GM12891 (cell line): ENCODE data around the gene SLC66A1.

ENCODE experiments used
- PAX5 ChIP-seq: IDR thresholded peaks from 2 replicates; pipeline ENCODE4 v1.6.1; 2011; ENCODE audit warnings: low read length, moderate library complexity, mild to moderate bottlenecking; ENCODE audit not compliant: insufficient read depth, severe bottlenecking
- POLR2A ChIP-seq: IDR thresholded peaks from 2 replicates; pipeline ENCODE4 v1.6.1; 2011; ENCODE audit warnings: low read depth, low read length, control low read depth
- POLR2AphosphoS5 ChIP-seq: IDR thresholded peaks from 2 replicates; pipeline ENCODE4 v1.6.1; 2011; ENCODE audit warnings: low read depth, low read length, control low read depth
- POU2F2 ChIP-seq: IDR thresholded peaks from 2 replicates; pipeline ENCODE4 v1.6.1; 2011; ENCODE audit warnings: low read depth, mild to moderate bottlenecking, control low read depth, low read length, moderate library complexity
- TAF1 ChIP-seq: IDR thresholded peaks from 2 replicates; pipeline ENCODE4 v1.6.1; 2011; ENCODE audit warnings: low read depth, low read length, control low read depth

DNA sequence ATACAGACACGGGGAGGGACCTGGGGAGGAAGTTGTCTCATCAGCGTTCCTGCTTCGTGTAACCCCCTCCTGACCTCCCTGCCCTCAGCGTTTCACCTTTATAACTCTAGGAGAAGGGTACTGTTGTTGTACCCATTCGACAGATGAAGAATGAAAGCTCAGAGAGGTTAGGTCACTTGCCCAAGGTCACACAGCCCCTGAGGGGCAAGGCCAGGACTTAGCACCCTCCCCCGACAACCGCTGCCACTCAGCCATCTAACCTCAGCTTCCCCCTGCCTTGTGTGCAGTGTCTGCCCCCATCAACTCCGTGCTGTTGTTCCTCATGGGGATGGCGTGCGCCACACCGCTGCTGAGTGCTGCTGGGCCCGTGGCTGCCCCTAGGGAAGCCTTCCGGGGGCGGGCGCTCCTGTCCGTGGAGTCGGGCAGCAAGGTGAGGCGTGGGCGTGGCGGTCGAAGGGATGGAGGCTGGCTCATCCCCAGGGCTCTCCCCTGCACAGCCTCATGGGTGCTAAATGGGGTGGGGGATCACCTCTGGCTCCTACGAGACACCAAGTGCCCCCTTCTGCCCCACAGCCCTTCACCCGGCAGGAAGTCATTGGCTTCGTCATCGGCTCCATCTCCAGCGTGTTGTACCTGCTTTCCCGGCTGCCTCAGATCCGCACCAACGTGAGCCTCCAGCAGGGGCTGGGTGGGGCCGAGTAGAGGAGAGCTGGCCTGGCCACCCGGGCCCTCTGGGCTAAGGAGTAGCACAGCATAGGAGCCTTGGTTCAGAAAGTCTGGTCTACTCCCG is 14.0 kb downstream of the SLC66A1 start:
- TF ChIP-seq POLR2A (no peak), POLR2AphosphoS5 (no peak), TAF1 (no peak), PAX5 (no peak), POU2F2 (no peak)
